Epithelial cell of esophagus (primary cell): ENCODE data around the gene NEK6.

Source experiments
- DNase-seq: peaks from one replicate; pipeline ENCODE4 v3.0.0; 2010; ENCODE audit warnings: low read depth
- H3K4me3 ChIP-seq: 2 replicates; pipeline ENCODE4 v1.5.1; 2011; ENCODE audit warnings: mild to moderate bottlenecking, low read length, control low read depth
- CTCF ChIP-seq: IDR thresholded peaks from 2 replicates; pipeline ENCODE4 v1.5.1; 2011; ENCODE audit warnings: low read depth, mild to moderate bottlenecking, low read length, control low read depth, inconsistent platforms; ENCODE audit not compliant: insufficient read depth; ENCODE audit errors: missing control alignments

NEK6 gene

GRCh38 chr9:124386201-124386600 lies 128.5 kb downstream of the NEK6 start:
- DNase-seq = no peak
- H3K4me3 ChIP-seq = no peak overlapping the region
- TF ChIP-seq CTCF = no peak

DNA sequence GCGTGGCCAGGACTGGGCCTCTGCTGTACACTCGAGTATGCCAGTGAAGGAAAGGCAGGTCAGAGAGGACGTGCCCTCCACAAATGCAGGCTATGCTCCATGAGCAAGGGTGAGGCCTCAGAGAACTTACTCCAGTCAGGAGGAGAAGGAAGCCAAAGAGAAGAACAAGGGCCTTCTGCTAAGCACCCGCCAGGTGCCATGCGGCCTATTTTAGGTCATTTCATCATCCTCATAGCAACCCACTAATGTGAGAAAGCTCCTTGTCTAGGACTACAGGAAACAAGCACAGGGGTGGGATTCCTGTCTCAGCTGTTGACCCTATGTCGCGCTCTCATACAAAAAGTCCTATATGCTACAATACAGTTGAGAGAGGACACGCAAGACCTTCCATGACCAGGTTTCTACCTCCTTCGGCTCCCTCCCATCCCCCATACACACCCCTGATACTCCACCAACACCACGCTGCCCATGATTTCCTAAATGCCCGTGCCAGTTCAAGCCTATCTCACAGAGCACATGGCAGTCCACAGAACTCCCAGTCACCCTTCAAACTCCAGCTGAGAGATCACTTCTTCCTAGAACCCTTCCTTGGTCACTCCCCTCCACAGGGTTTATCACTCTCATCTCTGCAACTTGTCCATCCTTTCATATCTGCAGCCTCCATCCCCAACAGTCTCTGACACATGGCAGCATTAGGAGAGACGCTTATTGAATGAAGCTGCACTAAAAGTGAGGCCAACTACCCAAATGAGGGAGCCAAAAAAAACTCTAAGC lies 130.7 kb downstream of the NEK6 start:
- TF ChIP-seq CTCF = no peak
- H3K4me3 ChIP-seq = no peak overlapping the region
- no peak for DNase-seq

DNA sequence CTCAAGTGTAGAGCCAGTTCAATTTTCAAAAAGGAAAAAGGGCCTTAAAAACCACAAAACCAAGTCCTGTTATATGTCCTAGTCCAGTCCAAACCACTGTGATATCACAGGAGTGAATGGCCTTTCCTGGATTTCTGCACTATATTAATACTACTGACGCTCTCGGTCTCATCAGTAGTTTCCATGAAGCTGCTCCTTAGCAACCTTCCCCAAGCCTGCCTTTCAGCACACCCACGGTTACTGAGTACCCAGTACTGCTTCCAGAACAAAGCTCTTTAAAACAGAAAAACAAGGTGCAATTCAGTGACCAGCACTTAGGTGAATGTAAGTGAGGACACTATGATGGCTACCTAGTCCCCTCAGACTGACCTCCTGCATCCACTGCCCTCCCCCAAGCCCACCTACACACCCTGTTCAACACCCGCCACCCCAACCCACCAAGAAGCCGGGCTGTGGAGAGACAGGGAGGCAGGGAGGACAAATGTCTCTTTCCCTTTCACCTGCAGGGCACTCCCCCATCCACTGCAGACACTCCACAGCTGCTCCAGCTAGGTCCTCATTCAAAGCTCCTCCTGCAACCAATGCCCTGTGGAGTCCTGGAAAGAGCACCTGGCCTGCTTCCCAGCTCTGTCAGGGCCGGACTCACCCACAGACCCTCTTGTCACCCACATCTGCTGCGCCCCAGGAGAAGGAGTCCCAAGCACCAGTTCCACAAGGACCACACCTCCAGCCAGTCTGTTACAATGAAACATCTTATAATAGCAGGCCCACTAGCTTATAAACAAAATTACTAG lies 131.6 kb downstream of the NEK6 start:
- no peak overlapping the region for H3K4me3 ChIP-seq
- no peak for DNase-seq
- TF ChIP-seq CTCF = no peak

DNA sequence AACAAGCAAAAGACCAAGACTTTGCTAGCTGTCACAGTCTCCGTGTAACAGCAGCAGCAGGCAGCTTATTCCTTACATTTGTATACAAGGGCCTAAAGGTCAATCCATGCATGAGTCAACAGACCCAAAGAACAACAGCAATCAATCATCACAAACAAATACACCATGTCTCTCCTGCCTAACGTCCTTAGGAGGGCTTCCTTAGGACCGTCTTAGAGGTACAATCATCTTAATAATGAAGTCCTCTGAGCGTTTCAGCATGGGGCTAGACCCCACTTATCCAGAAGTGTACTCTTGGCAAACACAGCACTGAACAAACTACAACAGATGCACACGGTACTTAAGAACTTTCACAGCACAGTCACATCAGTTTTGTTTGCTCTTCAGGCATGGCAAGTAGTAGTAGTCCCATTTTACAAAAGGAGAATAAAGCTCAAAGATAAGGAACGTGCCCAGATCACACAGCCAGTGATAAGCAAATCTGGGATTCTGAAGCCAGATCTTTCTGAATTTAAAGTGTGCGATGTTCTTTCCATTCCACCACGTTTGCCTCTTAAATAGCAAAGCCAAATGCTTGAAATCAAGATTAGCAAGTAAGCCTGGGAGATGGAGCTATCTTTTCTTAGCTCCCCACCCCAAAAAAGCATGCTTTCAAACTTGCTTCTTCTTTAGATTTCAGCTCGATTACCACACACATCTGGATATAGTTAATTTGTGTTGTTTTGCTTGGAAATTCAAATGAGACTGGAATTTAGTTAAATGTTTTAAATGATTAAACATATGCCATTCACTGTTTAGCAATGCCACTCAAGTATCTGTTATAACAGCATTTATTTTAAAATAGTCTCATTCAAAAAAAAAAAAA lies 133.3 kb downstream of the NEK6 start:
- H3K4me3 ChIP-seq = no peak overlapping the region
- DNase-seq = peak; percentile 57
- no peak for TF ChIP-seq CTCF

GRCh38 chr9:124392254-124392870 lies 134.6 kb downstream of the NEK6 start:
- no peak overlapping the region for H3K4me3 ChIP-seq
- TF ChIP-seq CTCF = no peak
- no peak for DNase-seq

DNA sequence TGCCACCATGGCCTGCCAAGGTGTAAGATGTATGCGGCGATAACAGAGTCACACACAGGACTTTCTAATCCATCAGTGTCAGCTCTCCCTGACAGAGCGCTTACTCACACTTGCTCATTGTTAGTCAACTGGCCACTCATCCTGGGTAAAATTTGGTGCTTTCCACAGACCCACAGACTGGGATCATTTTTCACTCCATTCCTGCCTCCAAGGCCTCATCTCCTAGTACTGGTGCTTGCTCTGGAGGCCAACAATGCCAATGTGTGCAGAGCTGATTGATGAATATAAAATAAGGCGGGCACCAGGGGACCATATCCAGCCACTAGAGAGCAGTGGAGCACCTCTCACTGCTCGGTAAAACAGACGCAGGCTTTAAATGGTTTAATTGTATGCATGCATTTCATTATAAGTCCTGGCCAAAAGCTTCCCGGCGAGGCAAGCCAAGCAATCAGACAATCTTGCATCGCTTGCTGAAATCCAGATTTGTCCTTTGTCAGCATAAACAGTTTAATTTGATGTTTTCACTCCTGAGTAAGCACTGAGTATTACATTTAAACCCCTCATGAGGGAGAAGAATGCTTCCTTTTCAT lies 135.2 kb downstream of the NEK6 start:
- no peak overlapping the region for H3K4me3 ChIP-seq
- TF ChIP-seq CTCF = peak; percentile 62
- peak; percentile 97 for DNase-seq
